Measurements from ENCODE around the gene MMD2.

- TF ChIP-seq POLR2A (IDR thresholded peaks at IDR 0.05) (no peak), CTCF (IDR thresholded peaks at IDR 0.05) (no peak)
Observed at GRCh38 chr7:4996696-4997222, 37.8 kb upstream of the MMD2 start.
